ENCODE results near the gene ZNF385B. TPM values are rescaled to one million over a fixed set of nuclear protein-coding genes. Genes with fewer than 3 reads are reported as not detected.

ZNF385B gene
- total and polyA plus RNA-seq, 10 of the 15 experiments (the other 5 are each of a cell fraction or from before 2014, with no cell fraction given), result not detected

GRCh38 chr2:179853108-179853507 lies 8.3 kb downstream of the ZNF385B start:
- FAIRE-seq, result no peak
- no peak for ATAC-seq
- H3K9me3 ChIP-seq (replicated peaks; ENCODE audit: control insufficient read depth, insufficient read depth, low read length), result no peaks in the 10 kb centered on the region
- no peak overlapping the region for H3K9ac ChIP-seq (ENCODE audit: control insufficient read depth, insufficient read depth, low read length)
- no peak overlapping the region for H2AFZ ChIP-seq (ENCODE audit: control insufficient read depth, low read depth, low read length)
- no peak overlapping the region for H3K27ac ChIP-seq (ENCODE audit: control insufficient read depth, insufficient read depth)
- POLR2A ChIA-PET, result no interaction called here
- BruUV-seq (replicated peaks), result no TSS peak
- no peak for DNase-seq (ENCODE audit: low read depth, low spot score)
- H3K4me3 ChIP-seq, result no peak overlapping the region
- in situ Hi-C loops (cut with MboI), result no loop called here
- intact Hi-C loops (cut with micrococcal nuclease; ENCODE audit: unreplicated experiment), result no loop called here
- no peaks in the 10 kb centered on the region for H3K79me2 ChIP-seq (ENCODE audit: control insufficient read depth, insufficient read depth, low read length)
- RAD21 ChIA-PET (ENCODE audit: unreplicated experiment), result no interaction called here
- H4K20me1 ChIP-seq (ENCODE audit: control insufficient read depth, insufficient read depth), result no peaks in the 10 kb centered on the region
- H3K27me3 ChIP-seq (replicated peaks in 1 of 2; ENCODE audit: control insufficient read depth in 2 of 2, insufficient read depth in 2 of 2, low read length in 1 of 2), result no peaks in the 10 kb centered on the region
- H3K36me3 ChIP-seq (ENCODE audit: control insufficient read depth in 2 of 2, insufficient read depth in 2 of 2, low read length in 1 of 2), result no peaks in the 10 kb centered on the region
- SMC1A ChIA-PET (ENCODE audit: uncharacterized antibody, unreplicated experiment), result no interaction called here
- no peak overlapping the region for H3K4me2 ChIP-seq (ENCODE audit: control insufficient read depth, insufficient read depth)
- no peaks in the 10 kb centered on the region for H3K4me1 ChIP-seq (ENCODE audit: control insufficient read depth, insufficient read depth, low read length)
- CTCF ChIA-PET, result no interaction called here
- TF ChIP-seq ZNF592 (IDR thresholded peaks at IDR 0.05), result no peak
- TF ChIP-seq RB1 (IDR thresholded peaks at IDR 0.05; ENCODE audit: borderline replicate concordance), result no peak
- TF ChIP-seq YBX1 (IDR thresholded peaks at IDR 0.05), result no peak
- no peak for TF ChIP-seq ATF2 (IDR thresholded peaks at IDR 0.05; ENCODE audit: low read length)
- TF ChIP-seq ELK1 (IDR thresholded peaks at IDR 0.05; ENCODE audit: low read depth, low read length), result no peak
- TF ChIP-seq CHD4 (IDR thresholded peaks at IDR 0.05), result no peak
- TF ChIP-seq MTA2 (IDR thresholded peaks at IDR 0.05; ENCODE audit: low read depth), result no peak
- no peak for TF ChIP-seq ATF3 (IDR thresholded peaks at IDR 0.05; ENCODE audit: borderline replicate concordance, extremely low read depth, low read depth, low read length)
- TF ChIP-seq PAX5 (IDR thresholded peaks at IDR 0.05; ENCODE audit: borderline replicate concordance, low read depth, low read length), result no peak
- TF ChIP-seq MEF2A (IDR thresholded peaks at IDR 0.05; ENCODE audit: insufficient read depth, low read depth, low read length), result no peak
- no peak for TF ChIP-seq SRF (IDR thresholded peaks at IDR 0.05; ENCODE audit: low read depth in 2 of 2, low read length in 2 of 2)
- no peak for TF ChIP-seq SKIL (IDR thresholded peaks at IDR 0.05; ENCODE audit: low read depth, poor library complexity, severe bottlenecking)
- no peak for TF ChIP-seq SMC3 (IDR thresholded peaks at IDR 0.05; ENCODE audit: borderline replicate concordance, low read length)
- no peak for TF ChIP-seq TARDBP (IDR thresholded peaks at IDR 0.05; ENCODE audit: borderline replicate concordance)
